Parathyroid adenoma (tissue), 2 donors: ENCODE measurements around the gene MRPS23.
A peak's percentile ranks its signal among the peaks of the same experiment; 100 is the strongest.

Experiments
- H2AFZ ChIP-seq: fragments of 300-600 bp; sonication (generic); one replicate; pipeline ENCODE4 v1.7.0; 2017; ENCODE audit warnings: antibody characterized with exemption, mild to moderate bottlenecking
- H3K27ac ChIP-seq: fragments of 300-600 bp; sonication (generic); one replicate; pipeline ENCODE4 v1.7.0; 2017
- H3K27me3 ChIP-seq: fragments of 300-600 bp; sonication (generic); one replicate; pipeline ENCODE4 v1.7.0; 2017; ENCODE audit warnings: low read length; ENCODE audit not compliant: control insufficient read depth, insufficient read depth
- H3K36me3 ChIP-seq: fragments of 300-600 bp; sonication (generic); one replicate; pipeline ENCODE4 v1.7.0; 2017; ENCODE audit warnings: low read length; ENCODE audit not compliant: control insufficient read depth, insufficient read depth
- H3K4me1 ChIP-seq: fragments of 300-600 bp; sonication (generic); one replicate; pipeline ENCODE4 v1.7.0; 2017; ENCODE audit warnings: control low read depth
- H3K4me2 ChIP-seq: fragments of 300-600 bp; sonication (generic); one replicate; pipeline ENCODE4 v1.7.0; 2017; ENCODE audit warnings: low read length
- H3K4me3 ChIP-seq: fragments of 300-600 bp; sonication (generic); one replicate; pipeline ENCODE4 v1.7.0; 2017; ENCODE audit warnings: low read depth, low read length
- H3K79me2 ChIP-seq: fragments of 300-600 bp; sonication (generic); one replicate; pipeline ENCODE4 v1.7.0; 2017; ENCODE audit warnings: control low read depth
- H3K9ac ChIP-seq: fragments of 300-600 bp; sonication (generic); one replicate; pipeline ENCODE4 v1.7.0; 2017; ENCODE audit warnings: mild to moderate bottlenecking
- H3K9me3 ChIP-seq: fragments of 300-600 bp; sonication (generic); one replicate; pipeline ENCODE4 v1.7.0; 2017; ENCODE audit warnings: low read length; ENCODE audit not compliant: control insufficient read depth
- CTCF ChIP-seq: fragments of 300-600 bp; sonication (generic); IDR thresholded peaks from one replicate; pipeline ENCODE4 v1.7.0; 2017; ENCODE audit warnings: antibody characterized with exemption, mild to moderate bottlenecking
- donor health status: primary hyperparathyroidism.

The MRPS23 gene

GRCh38 chr17:57894848-57895247 is 45.0 kb upstream of the MRPS23 start:
- no peak overlapping the region for H3K4me3 ChIP-seq
- no peaks in the 10 kb centered on the region for H3K27me3 ChIP-seq
- no peak overlapping the region for H3K4me2 ChIP-seq
- no peaks in the 10 kb centered on the region for H3K36me3 ChIP-seq
- H3K27ac ChIP-seq = no peak overlapping the region
- H2AFZ ChIP-seq = no peak overlapping the region
- no peaks in the 10 kb centered on the region for H3K9me3 ChIP-seq
- H3K9ac ChIP-seq = no peak overlapping the region
- H3K4me1 ChIP-seq = peaks cover 14% of the 10 kb centered on the region
- TF ChIP-seq CTCF = no peak
- H3K79me2 ChIP-seq = no peaks in the 10 kb centered on the region

GRCh38 chr17:57892820-57893595 is 43.2 kb upstream of the MRPS23 start:
- H3K4me1 ChIP-seq = peaks cover 16% of the 10 kb centered on the region
- H2AFZ ChIP-seq = peak overlapping the region; percentile 43
- H3K79me2 ChIP-seq = no peaks in the 10 kb centered on the region
- H3K27ac ChIP-seq = peak overlapping the region; percentile 25
- H3K36me3 ChIP-seq = no peaks in the 10 kb centered on the region
- no peak overlapping the region for H3K4me2 ChIP-seq
- no peaks in the 10 kb centered on the region for H3K9me3 ChIP-seq
- no peak overlapping the region for H3K9ac ChIP-seq
- no peaks in the 10 kb centered on the region for H3K27me3 ChIP-seq
- no peak overlapping the region for H3K4me3 ChIP-seq
- TF ChIP-seq CTCF = no peak

GRCh38 chr17:57892146-57892819 is 42.4 kb upstream of the MRPS23 start:
- no peak overlapping the region for H3K9ac ChIP-seq
- H3K36me3 ChIP-seq = no peaks in the 10 kb centered on the region
- H2AFZ ChIP-seq = no peak overlapping the region
- H3K4me1 ChIP-seq = peaks cover 16% of the 10 kb centered on the region
- no peaks in the 10 kb centered on the region for H3K9me3 ChIP-seq
- H3K27ac ChIP-seq = peak overlapping the region; percentile 25
- peak; percentile 97 for TF ChIP-seq CTCF
- H3K4me3 ChIP-seq = no peak overlapping the region
- no peaks in the 10 kb centered on the region for H3K27me3 ChIP-seq
- no peak overlapping the region for H3K4me2 ChIP-seq
- no peaks in the 10 kb centered on the region for H3K79me2 ChIP-seq

GRCh38 chr17:57890857-57891232 is 41.0 kb upstream of the MRPS23 start:
- Histone ChIP-seq H3K36me3 (no peaks in the 10 kb centered on the region), H3K27me3 (no peaks in the 10 kb centered on the region), H3K9ac (no peak overlapping the region), H3K4me1 (peaks cover 16% of the 10 kb centered on the region), H3K79me2 (peaks cover 2% of the 10 kb centered on the region), H3K4me2 (no peak overlapping the region), H3K9me3 (no peaks in the 10 kb centered on the region), H2AFZ (peak overlapping the region; percentile 65), H3K27ac (peak overlapping the region; percentile 50), H3K4me3 (no peak overlapping the region)
- no peak for TF ChIP-seq CTCF
